Stimulated activated CD8-positive, alpha-beta memory T cell treated with anti-CD3 and anti-CD28 coated beads, Interleukin-12 subunit alpha, Interleukin-12 subunit beta, amount 100 ng/mL, for 1 hour (primary cell): ENCODE measurements around the gene MED15.
"Not testable (repeated sequence)": the region's sequence is repeated elsewhere in the genome, so short reads cannot be mapped to it uniquely, and the experiment has no call there.

Experiments
- DNase-seq: peaks from one replicate; pipeline ENCODE4 v3.0.0-alpha.2; 2020; ENCODE audit warnings: low read depth

Gene MED15

DNA sequence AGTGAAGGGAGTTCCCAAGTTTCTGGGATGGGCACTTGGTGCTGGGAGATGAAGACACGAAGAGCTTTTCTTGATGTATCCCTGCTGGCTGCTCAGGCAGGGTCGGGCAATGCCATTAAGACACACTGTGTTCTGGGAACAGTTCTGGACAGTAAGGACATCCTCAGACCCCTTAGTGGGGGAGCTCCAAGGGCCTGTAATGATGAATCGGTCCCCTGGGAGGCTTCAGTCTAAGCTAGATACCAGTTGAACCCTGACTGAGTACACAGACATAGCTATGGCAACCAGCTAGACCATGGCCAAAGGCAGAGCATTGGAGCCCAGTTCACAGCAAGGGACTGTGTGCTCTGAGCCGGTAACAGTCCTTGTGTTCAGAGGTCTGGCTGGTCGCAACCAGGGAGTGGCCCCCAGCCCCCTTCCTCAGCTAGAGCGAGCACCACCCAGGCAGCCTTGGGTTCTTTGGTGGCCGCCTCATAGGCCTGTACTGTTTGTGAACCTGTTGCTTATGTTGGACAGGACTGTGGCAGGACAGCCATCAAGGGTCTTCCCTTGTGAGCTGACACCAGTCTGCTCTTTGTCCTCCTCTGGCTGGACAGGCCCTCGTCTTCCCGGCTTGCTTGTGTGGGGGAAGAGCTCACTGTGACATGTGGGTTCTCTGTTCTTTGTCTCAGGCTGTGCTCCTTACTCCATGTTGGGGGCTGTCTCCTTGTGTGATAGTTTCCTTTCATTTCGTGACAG, 25.0 kb downstream of the MED15 start:
- DNase-seq, result no peak

- DNase-seq, result no peak
Measured at GRCh38 chr22:20533095-20533878, 25.9 kb downstream of the MED15 start.

- no peak for DNase-seq
Measured at GRCh38 chr22:20533879-20534265, 26.5 kb downstream of the MED15 start.

- no peak for DNase-seq
Measured at GRCh38 chr22:20536590-20537324, 29.3 kb downstream of the MED15 start.

DNA sequence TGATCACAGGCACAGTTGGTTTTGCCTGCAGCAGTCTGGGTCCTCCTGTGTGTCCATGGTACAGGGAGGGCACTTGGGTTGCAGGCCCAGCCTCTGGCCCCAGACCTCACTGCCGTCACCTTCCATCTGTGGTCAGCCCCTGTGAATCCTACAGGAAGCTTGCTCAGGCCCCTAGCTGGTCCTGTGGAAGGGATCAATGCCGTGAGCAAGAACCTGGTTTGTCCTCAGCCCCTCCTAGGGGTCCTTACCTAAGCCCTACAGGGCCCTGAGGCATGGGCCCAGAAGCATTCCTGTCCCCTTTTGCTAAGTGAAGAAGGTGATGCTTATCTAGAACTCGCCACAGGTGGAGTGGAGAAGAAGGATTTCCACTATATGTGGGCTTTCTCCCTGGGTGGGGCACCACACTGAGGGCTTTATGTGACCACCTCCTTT, 29.9 kb downstream of the MED15 start:
- no peak for DNase-seq

DNA sequence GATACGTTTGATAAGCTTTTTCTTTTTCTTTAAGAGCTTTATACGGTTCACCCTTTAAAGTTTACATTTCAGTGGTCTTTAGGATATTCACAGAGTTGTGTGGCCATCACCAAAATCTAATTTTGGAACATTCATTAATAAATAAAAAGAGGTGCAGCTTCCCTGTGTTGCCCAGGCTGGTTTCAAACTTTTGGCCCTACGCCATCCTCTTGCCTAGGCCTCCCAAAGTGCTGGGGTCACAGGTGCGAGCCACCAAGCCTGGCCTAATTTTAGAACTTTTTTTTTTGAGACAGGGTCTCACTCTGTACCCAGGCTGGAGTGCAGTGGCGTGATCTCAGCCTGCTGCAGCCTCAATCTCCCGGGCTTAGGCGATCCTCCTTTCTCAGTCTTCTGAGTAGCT, 30.6 kb downstream of the MED15 start:
- no peak for DNase-seq

GRCh38 chr22:20538875-20539274, 31.5 kb downstream of the MED15 start:
- DNase-seq, result not testable (repeated sequence)

DNA sequence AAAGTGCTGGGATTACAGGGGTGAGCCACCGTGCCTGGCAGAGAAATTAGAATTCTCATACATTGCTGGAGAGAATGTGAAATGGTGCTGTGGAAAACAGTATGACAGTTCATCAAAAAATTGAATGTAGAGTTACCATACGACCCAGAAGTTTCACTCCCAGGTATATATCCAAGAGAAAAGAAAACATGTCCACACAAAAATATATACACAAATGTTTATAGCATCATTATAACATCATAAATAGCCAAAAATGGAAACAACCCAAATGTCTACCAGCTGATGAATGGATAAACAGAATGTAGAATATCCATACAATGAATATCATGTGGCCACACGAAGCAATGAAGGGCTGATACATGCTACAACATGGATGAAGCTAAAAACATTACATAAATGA, 34.6 kb downstream of the MED15 start:
- DNase-seq, result no peak

- DNase-seq, result no peak
Measured at GRCh38 chr22:20542736-20543135, 35.3 kb downstream of the MED15 start.

DNA sequence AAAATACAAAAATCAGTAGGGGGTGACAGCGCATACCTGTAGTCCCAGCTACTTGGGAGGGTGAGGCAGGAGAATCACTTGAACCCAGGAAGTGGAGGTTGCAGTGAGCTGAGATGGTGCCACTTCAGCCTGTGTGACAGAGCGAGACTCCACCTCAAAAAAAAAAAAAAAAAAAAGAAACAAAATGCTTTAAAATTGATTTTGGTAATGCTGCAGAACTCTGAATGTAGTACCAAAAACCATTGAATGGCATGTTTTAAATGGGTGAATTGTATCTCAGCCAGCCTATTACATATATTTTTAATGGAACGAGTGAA, 37.9 kb downstream of the MED15 start:
- DNase-seq, result not testable (repeated sequence)

GRCh38 chr22:20545681-20546521, 38.5 kb downstream of the MED15 start:
- DNase-seq, result no peak

- DNase-seq, result no peak
Measured at GRCh38 chr22:20546541-20546950, 39.1 kb downstream of the MED15 start.

DNA sequence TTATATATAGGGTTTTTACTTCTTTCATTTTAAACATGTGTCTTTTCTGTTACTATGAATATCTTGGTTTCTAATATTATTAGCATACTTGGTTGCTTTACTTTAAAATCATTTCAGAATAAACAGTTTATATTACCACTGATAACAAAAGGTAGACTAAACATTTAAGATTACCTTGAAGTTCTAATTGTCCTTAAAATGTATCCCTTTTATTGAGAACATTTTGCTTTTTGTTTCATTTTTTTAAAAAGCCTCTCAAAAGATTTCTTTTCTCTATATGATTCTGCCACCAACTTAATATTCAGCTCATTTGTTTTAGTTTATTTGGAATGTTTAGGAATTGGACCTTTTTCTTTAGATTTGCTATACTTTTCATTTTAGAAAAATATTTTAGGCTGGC, 39.6 kb downstream of the MED15 start:
- no peak for DNase-seq

- no peak for DNase-seq
Measured at GRCh38 chr22:20548806-20549205, 41.4 kb downstream of the MED15 start.

DNA sequence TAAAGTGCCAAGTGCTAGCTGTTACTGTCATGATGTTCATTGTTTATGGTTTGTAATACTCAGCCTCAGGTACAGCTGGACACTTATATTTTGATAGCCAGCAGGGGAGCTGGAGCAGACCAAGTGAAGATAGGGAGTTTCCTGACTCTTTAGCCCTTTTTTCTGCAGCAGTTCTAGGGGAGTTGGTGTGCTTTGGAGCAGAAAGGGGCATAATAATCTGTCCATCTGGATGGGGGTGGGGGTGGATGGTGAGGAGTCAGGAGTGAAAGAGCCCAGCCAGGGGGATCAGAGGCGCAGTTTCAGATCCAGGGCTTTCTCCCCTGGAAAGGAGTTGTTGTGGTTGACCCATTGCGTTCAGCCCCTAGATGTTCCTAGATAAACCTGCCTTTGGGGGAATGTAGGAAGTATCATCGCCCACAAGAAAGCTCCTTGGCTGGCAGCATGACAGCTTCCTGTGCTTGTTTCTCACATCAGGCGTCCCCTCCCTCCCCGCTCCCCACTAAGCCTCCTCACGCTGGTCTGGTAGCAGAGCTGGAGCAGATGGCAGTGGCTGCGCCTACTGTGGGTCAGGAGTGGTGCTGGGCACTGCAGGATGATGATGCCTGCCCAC, 41.9 kb downstream of the MED15 start:
- DNase-seq, result no peak

DNA sequence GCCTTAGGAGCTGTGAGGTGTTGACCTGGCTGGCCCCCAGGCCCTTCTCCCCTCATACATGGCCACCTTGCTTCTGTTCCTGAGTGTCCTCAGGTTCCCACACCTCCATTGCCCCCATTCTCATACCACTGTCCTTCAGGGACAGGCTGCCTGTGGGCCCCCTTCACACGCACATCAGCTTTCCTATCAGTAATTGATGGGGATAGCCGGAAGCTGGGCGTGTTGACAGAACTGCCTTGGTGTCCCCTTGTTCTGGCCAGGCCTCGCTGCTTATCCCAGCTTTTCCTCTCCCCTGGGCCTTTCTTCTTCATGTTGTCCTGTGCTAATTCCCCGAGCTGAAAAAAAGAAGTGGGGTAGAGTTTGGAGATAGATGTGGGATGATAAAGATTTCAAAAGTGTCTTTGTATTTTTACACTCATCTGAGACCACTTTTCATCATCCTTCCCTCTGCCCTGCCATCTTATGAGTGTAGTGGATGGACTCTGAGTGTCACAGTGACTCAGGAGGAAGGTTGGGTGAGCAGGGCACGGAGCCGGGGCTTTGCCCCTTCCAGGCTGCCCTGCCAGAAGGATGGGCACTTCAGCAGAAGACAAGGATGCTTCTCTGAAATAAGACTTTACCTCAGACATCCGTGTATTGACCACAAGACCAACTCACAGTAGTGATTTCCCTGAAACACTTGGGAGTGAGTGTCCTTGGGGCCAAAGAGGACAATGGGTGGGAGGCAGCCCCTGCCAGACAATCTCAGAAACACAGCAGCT, 42.8 kb downstream of the MED15 start:
- DNase-seq, result no peak

DNA sequence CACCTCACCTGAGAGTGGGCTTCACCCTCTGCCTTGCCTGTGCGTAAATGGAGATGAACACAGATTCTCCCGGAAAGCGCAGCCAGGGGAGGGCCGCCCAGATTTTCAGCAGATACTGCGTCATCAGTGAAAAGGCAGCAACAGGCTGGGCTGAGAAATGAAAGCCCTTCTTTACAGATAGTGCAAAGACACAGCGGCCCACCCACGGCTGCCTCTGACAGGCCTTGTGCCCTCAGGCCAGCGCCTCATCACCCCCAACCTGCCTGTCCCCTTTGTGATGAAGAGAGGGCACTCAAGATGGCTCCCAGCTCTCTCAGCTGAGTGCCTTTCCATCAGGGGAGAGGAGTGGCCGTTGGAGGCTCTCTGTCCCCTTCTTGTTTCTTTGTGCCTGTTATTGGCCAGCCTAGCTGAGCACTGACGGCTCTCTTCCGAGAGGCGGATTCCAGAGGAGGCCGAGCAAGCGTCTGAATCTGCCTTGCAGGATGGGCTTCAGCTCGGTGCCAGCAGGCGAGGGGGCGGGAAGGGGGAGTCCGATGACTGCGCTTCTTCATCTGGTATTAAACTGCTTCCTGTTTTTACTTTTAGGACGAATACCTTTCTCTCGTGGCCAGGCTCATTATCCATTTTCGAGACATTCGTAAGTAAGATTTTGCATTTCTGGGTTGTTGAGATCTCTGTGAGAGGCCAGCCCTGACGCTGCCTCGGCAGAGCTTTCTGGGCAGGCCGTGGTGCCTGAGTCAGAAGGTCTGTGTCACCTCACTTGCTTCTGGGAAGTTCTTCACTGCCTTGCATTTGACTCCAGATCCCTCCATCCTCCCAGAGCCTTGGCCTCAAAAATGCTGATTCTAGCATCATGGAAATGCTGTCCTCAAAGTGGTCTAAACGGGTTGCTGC, 43.7 kb downstream of the MED15 start:
- DNase-seq, result no peak

GRCh38 chr22:20551805-20552442, 44.5 kb downstream of the MED15 start:
- no peak for DNase-seq
